MM.1S (cell line): Measurements from ENCODE around the gene EPB41L1.

ENCODE experiments used
- DNase-seq: peaks from one replicate; pipeline ENCODE4 v3.0.0-alpha.2; 2015
- H2AFZ ChIP-seq: fragments of 300-600 bp; sonication (generic); 2 replicates; pipeline ENCODE4 v1.6.0; 2016; ENCODE audit warnings: antibody characterized with exemption, low read length
- H3F3A ChIP-seq: fragments of 300-600 bp; sonication (generic); 2 replicates; pipeline ENCODE4 v1.6.1; 2016; ENCODE audit warnings: mild to moderate bottlenecking, antibody characterized with exemption, low read length, moderate library complexity, mixed read lengths; ENCODE audit not compliant: insufficient read depth
- H3K27ac ChIP-seq: fragments of 300-600 bp; sonication (generic); 2 replicates; pipeline ENCODE4 v1.5.1; 2016; ENCODE audit warnings: mild to moderate bottlenecking, low read length
- H3K27me3 ChIP-seq: fragments of 300-600 bp; sonication (generic); replicated peaks from 2 replicates; pipeline ENCODE4 v1.6.0; 2016; ENCODE audit warnings: low read length; ENCODE audit not compliant: insufficient read depth
- H3K36me3 ChIP-seq: fragments of 300-600 bp; sonication (generic); replicated peaks from 2 replicates; pipeline ENCODE4 v1.6.1; 2016; ENCODE audit warnings: mild to moderate bottlenecking, low read length, mixed read lengths; ENCODE audit not compliant: insufficient read depth
- H3K4me1 ChIP-seq: fragments of 300-600 bp; sonication (generic); 2 replicates; pipeline ENCODE4 v1.6.1; 2016; ENCODE audit warnings: low read length, mixed read lengths
- H3K4me2 ChIP-seq: fragments of 300-600 bp; sonication (generic); 2 replicates; pipeline ENCODE4 v1.6.0; 2016; ENCODE audit warnings: low read depth, low read length
- H3K4me3 ChIP-seq: fragments of 300-600 bp; sonication (generic); 2 replicates; pipeline ENCODE4 v1.5.1; 2016; ENCODE audit warnings: low read length, mixed read lengths
- H3K79me2 ChIP-seq: fragments of 300-600 bp; sonication (generic); 2 replicates; pipeline ENCODE4 v1.6.1; 2016; ENCODE audit warnings: mixed run types, low read length, mixed read lengths
- H3K9ac ChIP-seq: fragments of 300-600 bp; sonication (generic); 2 replicates; pipeline ENCODE4 v1.6.1; 2016; ENCODE audit warnings: low read length, mixed read lengths
- H3K9me2 ChIP-seq: fragments of 300-600 bp; sonication (generic); replicated peaks from 2 replicates; pipeline ENCODE4 v1.6.1; 2016; ENCODE audit warnings: mild to moderate bottlenecking, low read length, mixed read lengths; ENCODE audit not compliant: insufficient read depth
- H3K9me3 ChIP-seq: fragments of 300-600 bp; sonication (generic); replicated peaks from 2 replicates; pipeline ENCODE4 v1.6.1; 2016; ENCODE audit warnings: mild to moderate bottlenecking, low read length, mixed read lengths; ENCODE audit not compliant: insufficient read depth
- H4K20me1 ChIP-seq: fragments of 300-600 bp; sonication (generic); 2 replicates; pipeline ENCODE4 v1.6.1; 2016; ENCODE audit warnings: mild to moderate bottlenecking, low read length, moderate library complexity, mixed read lengths; ENCODE audit not compliant: insufficient read depth
- CTCF ChIP-seq: fragments of 300-600 bp; sonication (generic); IDR thresholded peaks from 2 replicates; pipeline ENCODE4 v1.5.1; 2016; ENCODE audit warnings: antibody characterized with exemption, low read length, mixed read lengths
- EZH2 ChIP-seq: fragments of 300-600 bp; sonication (generic); optimal IDR thresholded peaks from 2 replicates; pipeline ENCODE3; 2017; ENCODE audit warnings: low read depth, mild to moderate bottlenecking, antibody characterized with exemption, low read length, mixed read lengths
- EZH2phosphoT487 ChIP-seq: fragments of 300-600 bp; sonication (generic); IDR thresholded peaks from 2 replicates; pipeline ENCODE4 v1.6.1; 2018; ENCODE audit warnings: antibody characterized with exemption, low read length

The EPB41L1 gene

GRCh38 chr20:36201198-36201597 is 46.7 kb downstream of the EPB41L1 start:
- TF ChIP-seq EZH2phosphoT487 (no peak), EZH2 (no peak), CTCF (no peak)
- Histone ChIP-seq H3K4me1 (no peaks in the 10 kb centered on the region), H3F3A (no peaks in the 10 kb centered on the region), H3K4me3 (no peak overlapping the region), H3K36me3 (no peaks in the 10 kb centered on the region), H3K27ac (no peak overlapping the region), H3K9me3 (no peaks in the 10 kb centered on the region), H3K27me3 (no peaks in the 10 kb centered on the region), H3K79me2 (no peaks in the 10 kb centered on the region), H4K20me1 (no peaks in the 10 kb centered on the region), H3K9ac (no peak overlapping the region), H3K4me2 (no peak overlapping the region), H3K9me2 (no peaks in the 10 kb centered on the region), H2AFZ (no peak overlapping the region)
- no peak for DNase-seq

- Histone ChIP-seq H3K9me2 (no peaks in the 10 kb centered on the region), H2AFZ (no peak overlapping the region)
These were observed 48.4 kb downstream of the EPB41L1 start for GRCh38 chr20:36202891-36203338.

GRCh38 chr20:36203861-36204260 is 49.3 kb downstream of the EPB41L1 start:
- no peak for TF ChIP-seq CTCF
- Histone ChIP-seq H3F3A (no peaks in the 10 kb centered on the region), H3K27ac (no peak overlapping the region), H3K9me3 (no peaks in the 10 kb centered on the region), H3K27me3 (no peaks in the 10 kb centered on the region), H3K4me3 (no peak overlapping the region), H3K4me2 (no peak overlapping the region), H3K4me1 (no peaks in the 10 kb centered on the region), H3K36me3 (no peaks in the 10 kb centered on the region), H3K79me2 (no peaks in the 10 kb centered on the region), H4K20me1 (no peaks in the 10 kb centered on the region), H3K9ac (no peak overlapping the region), H3K9me2 (no peaks in the 10 kb centered on the region), H2AFZ (no peak overlapping the region)
- DNase-seq: no peak

More at GRCh38 chr20:36202891-36203338, 48.4 kb downstream of the EPB41L1 start:
- Histone ChIP-seq H4K20me1 (no peaks in the 10 kb centered on the region), H3K27ac (no peak overlapping the region), H3K4me1 (no peaks in the 10 kb centered on the region), H3K79me2 (no peaks in the 10 kb centered on the region), H3K4me3 (no peak overlapping the region), H3F3A (no peaks in the 10 kb centered on the region), H3K9ac (no peak overlapping the region), H3K36me3 (no peaks in the 10 kb centered on the region), H3K4me2 (no peak overlapping the region), H3K27me3 (no peaks in the 10 kb centered on the region), H3K9me3 (no peaks in the 10 kb centered on the region)
- TF ChIP-seq EZH2 (no peak), CTCF (peak; percentile 98)
- peak; percentile 61 for DNase-seq

- TF ChIP-seq EZH2 (no peak), EZH2phosphoT487 (no peak), CTCF (no peak)
- Histone ChIP-seq H3F3A (no peaks in the 10 kb centered on the region), H3K4me3 (no peak overlapping the region), H3K9me2 (no peaks in the 10 kb centered on the region), H3K27me3 (no peaks in the 10 kb centered on the region), H3K4me1 (no peaks in the 10 kb centered on the region), H3K79me2 (no peaks in the 10 kb centered on the region), H3K36me3 (no peaks in the 10 kb centered on the region), H2AFZ (no peak overlapping the region), H3K9me3 (no peaks in the 10 kb centered on the region), H4K20me1 (no peaks in the 10 kb centered on the region), H3K27ac (no peak overlapping the region), H3K4me2 (no peak overlapping the region), H3K9ac (no peak overlapping the region)
- DNase-seq: no peak
These were observed 50.5 kb downstream of the EPB41L1 start for GRCh38 chr20:36205026-36205425.
